Lung (tissue), 12 donors: Measurements from ENCODE around the gene LYRM2. TPM values are rescaled to one million over a fixed set of nuclear protein-coding genes. Genes with fewer than 3 reads are reported as not detected.

Experiments used
- ATAC-seq: fragments of 200-7000 bp; cut with Tn5 transposase; one replicate; pipeline ENCODE4 v1.9.1; 2020; ENCODE audit warnings: moderate number of reproducible peaks; ENCODE audit not compliant: insufficient read depth, low FRiP score
- DNase-seq, 3 donors: peaks; one replicate each; pipeline ENCODE4 v3.0.0-alpha.2; 2013 to 2017
- H3K27ac ChIP-seq, 2 donors: one replicate each; pipeline ENCODE4 v1.5.1; 2013; ENCODE audit warnings: mild to moderate bottlenecking in 2 of 2, moderate library complexity in 2 of 2, control low read depth in 1 of 2, inconsistent platforms in 1 of 2, low read depth in 1 of 2, low read length in 1 of 2
- H3K27me3 ChIP-seq, 3 donors: one replicate each; pipeline ENCODE4 v1.5.1; 2013; ENCODE audit warnings: low read length in 2 of 3; ENCODE audit not compliant: control insufficient read depth in 3 of 3, insufficient read depth in 3 of 3
- H3K36me3 ChIP-seq, 4 donors: one replicate each; pipeline ENCODE4 v1.5.1; 2013; ENCODE audit warnings: low read length in 4 of 4, mild to moderate bottlenecking in 1 of 4, moderate library complexity in 1 of 4; ENCODE audit not compliant: control insufficient read depth in 4 of 4, insufficient read depth in 4 of 4
- H3K4me1 ChIP-seq, 5 donors: one replicate each; pipeline ENCODE4 v1.5.1; 2013; ENCODE audit warnings: low read length in 5 of 5, mild to moderate bottlenecking in 2 of 5, moderate library complexity in 1 of 5; ENCODE audit not compliant: control insufficient read depth in 5 of 5, insufficient read depth in 5 of 5
- H3K4me3 ChIP-seq: one replicate; pipeline ENCODE4 v1.5.1; 2013; ENCODE audit warnings: mild to moderate bottlenecking, control low read depth, moderate library complexity
- H3K9ac ChIP-seq, 2 donors: one replicate each; pipeline ENCODE4 v1.5.1; 2013; ENCODE audit warnings: low read length in 2 of 2, control low read depth in 1 of 2; ENCODE audit not compliant: insufficient read depth in 1 of 2
- H3K9me3 ChIP-seq, 4 donors: one replicate each; pipeline ENCODE4 v1.5.1; 2013; ENCODE audit warnings: low read length in 3 of 4, mild to moderate bottlenecking in 1 of 4, moderate library complexity in 1 of 4; ENCODE audit not compliant: control insufficient read depth in 4 of 4, insufficient read depth in 3 of 4
- WGBS, 2 donors: extraction: QIAGEN DNeasy Blood & Tissue Kit; methylation state at CpG; one replicate each; pipeline ENCODE4 v1.1.7; 2013; 5-methylcytosine and 5-hydroxymethylcytosine counted together
- polyA plus RNA-seq, 2 donors: library from polyadenylated mRNA; stranded (reverse); fragments of 200-250 nt; gene quantifications; one replicate each; pipeline ENCODE4 v1.2.1, GENCODE V29; 2013
- total RNA-seq, 2 donors: library from RNA; depleted of rRNA in 1 of 2; stranded (reverse); fragments of >200 nt in 1 of 2; gene quantifications; one replicate each; pipeline ENCODE4 v1.2.1, GENCODE V29; 2014 to 2021
- TF ChIP-seq, protein P1 (sequence below): IDR thresholded peaks from 2 replicates; pipeline ENCODE4 v1.5.1; 2012; ENCODE audit warnings: mild to moderate bottlenecking; ENCODE audit errors: control extremely low read depth, extremely low read depth
- donor health status: control.
- donor health status: control.
- donor health status: Bipolar disorder and iron deficiency.
- donor health status: healthy.
- donor health status: DM: yes; HTN: yes; CAD: no.

The LYRM2 gene
- total and polyA plus RNA-seq, 4 donors, result 25.6 to 38.1 (median 27.1) TPM

DNA sequence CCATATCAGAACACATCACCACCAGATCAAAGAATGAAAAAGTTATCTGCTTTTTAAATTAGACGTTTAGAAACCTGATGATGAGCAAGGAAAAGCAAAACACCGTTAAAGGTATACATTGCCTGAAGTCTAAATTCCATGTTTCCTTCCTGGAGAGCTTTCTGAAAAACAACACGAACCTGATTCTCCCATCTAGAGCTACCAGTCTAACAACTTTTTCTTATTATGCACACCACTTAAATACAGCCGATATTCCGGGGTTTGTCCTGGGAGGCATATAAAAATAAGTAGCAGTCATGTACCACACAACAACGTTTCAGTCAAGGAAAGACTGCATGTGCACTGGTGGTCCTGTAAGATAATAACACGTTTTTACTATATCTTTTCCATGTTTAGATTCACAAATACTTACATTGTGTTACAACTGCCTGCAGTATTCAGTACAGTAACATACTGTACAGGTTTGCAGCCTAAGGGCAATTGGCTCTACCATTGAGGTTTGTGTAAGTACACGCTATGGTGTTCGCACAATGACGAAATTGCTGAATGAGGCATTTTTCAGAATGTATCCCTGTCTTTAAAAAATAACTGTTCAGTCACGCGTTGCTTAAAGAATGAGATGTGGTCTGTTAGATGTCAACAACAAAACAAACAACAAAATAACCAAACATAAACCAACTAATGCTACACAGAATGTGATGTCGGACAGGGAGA, 19.1 kb upstream of the LYRM2 start:
- H3K9ac ChIP-seq, result no peak overlapping the region
- peaks cover 0 to 6% (median 0%) of the 10 kb centered on the region in 5 donors for H3K4me1 ChIP-seq
- peaks cover 0 to 2% (median 0%) of the 10 kb centered on the region in 4 donors for H3K9me3 ChIP-seq
- WGBS, 2 donors, result 86 to 89% methylated on average over 13 of the region's 13 CpGs
- no peak for ATAC-seq
- no peaks in the 10 kb centered on the region for H3K27me3 ChIP-seq
- peaks cover 40 to 56% (median 50%) of the 10 kb centered on the region in 4 donors for H3K36me3 ChIP-seq
- no peak for DNase-seq
- no peak overlapping the region for H3K4me3 ChIP-seq
- H3K27ac ChIP-seq, result no peak overlapping the region
- TF ChIP-seq, protein P1, sequence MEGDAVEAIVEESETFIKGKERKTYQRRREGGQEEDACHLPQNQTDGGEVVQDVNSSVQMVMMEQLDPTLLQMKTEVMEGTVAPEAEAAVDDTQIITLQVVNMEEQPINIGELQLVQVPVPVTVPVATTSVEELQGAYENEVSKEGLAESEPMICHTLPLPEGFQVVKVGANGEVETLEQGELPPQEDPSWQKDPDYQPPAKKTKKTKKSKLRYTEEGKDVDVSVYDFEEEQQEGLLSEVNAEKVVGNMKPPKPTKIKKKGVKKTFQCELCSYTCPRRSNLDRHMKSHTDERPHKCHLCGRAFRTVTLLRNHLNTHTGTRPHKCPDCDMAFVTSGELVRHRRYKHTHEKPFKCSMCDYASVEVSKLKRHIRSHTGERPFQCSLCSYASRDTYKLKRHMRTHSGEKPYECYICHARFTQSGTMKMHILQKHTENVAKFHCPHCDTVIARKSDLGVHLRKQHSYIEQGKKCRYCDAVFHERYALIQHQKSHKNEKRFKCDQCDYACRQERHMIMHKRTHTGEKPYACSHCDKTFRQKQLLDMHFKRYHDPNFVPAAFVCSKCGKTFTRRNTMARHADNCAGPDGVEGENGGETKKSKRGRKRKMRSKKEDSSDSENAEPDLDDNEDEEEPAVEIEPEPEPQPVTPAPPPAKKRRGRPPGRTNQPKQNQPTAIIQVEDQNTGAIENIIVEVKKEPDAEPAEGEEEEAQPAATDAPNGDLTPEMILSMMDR, result no peak

DNA sequence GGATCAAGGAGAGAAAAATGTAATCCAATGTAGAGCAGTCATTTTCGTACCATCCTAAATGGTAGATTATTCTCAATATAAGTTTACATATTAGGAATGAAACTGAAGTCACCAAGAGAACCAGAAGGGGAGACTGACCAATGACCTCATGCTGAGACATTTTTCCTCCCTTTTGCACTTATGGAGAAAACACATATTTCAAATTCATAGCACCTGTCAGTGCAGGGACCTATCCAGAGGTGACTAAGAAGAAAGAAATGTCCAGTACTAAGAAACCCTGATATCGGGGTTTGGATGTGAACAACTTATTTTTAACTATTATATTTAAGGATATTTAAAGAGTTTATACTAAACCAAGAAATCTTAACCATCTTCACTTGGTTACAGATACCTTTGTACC, 16.6 kb upstream of the LYRM2 start:
- Histone ChIP-seq H3K4me1 (no peaks in the 10 kb centered on the region), H3K4me3 (no peak overlapping the region), H3K27ac (no peak overlapping the region), H3K36me3 (peaks cover 36 to 57% (median 41%) of the 10 kb centered on the region in 4 donors), H3K27me3 (no peaks in the 10 kb centered on the region), H3K9ac (no peak overlapping the region), H3K9me3 (peaks cover 0 to 2% (median 0%) of the 10 kb centered on the region in 4 donors)
- ATAC-seq (no peak), DNase-seq (no peak)
- TF ChIP-seq, protein P1, result no peak
- WGBS, 2 donors, result 89 to 95% methylated on average over 2 of the region's 2 CpGs

DNA sequence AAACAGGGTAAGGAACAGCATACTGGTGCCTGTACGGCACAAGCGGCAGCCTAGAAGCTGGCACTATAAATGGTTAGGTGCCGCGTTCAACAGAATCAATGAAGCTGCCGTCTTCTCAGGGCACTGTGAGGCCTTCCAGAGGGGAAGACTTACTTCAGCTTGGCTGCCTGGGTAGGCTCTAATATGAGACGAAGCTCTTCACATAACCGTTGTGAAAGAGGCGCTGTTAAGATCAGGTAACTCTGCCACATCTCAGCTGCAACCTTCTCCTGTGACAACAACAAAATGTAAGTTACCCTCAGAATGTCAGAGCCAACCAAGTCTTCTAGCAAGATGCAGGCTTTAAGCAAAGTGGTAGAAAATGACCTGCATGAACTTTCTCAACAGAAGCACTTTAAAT, 12.0 kb upstream of the LYRM2 start:
- 94 to 96% methylated on average over 8 of the region's 8 CpGs for WGBS, 2 donors
- peaks cover 18 to 51% (median 30%) of the 10 kb centered on the region in 4 donors for H3K36me3 ChIP-seq

More for the DNA sequence above, 12.0 kb upstream of the LYRM2 start:
- no peaks in the 10 kb centered on the region for H3K27me3 ChIP-seq
- H3K9ac ChIP-seq, result no peak overlapping the region
- ATAC-seq, result no peak
- no peaks in the 10 kb centered on the region for H3K4me1 ChIP-seq
- no peak overlapping the region for H3K27ac ChIP-seq
- H3K9me3 ChIP-seq, result peaks cover 0 to under 1% (median 0%) of the 10 kb centered on the region in 4 donors
- TF ChIP-seq, protein P1, result no peak
- H3K4me3 ChIP-seq, result no peak overlapping the region
- DNase-seq, result no peak
